PC-3 (cell line): ENCODE results near the gene EVC. TPM values are rescaled to one million over a fixed set of nuclear protein-coding genes. Genes with fewer than 3 reads are reported as not detected.

Source experiments
- ATAC-seq: fragments of 200-7000 bp; cut with Tn5 transposase; 2 replicates; pipeline ENCODE4 v1.9.1; 2020; ENCODE audit warnings: mild to moderate bottlenecking, moderate library complexity
- BruUV-seq: library from RNA; stranded (reverse); fragments of 400-500 nt; replicated peaks from 2 replicates; lab custom pipeline; 2021; lab: Mats Ljungman, UMichigan
- CTCF ChIA-PET: fragments of 300-600 bp; sonication (Branson Sonifier 250); formaldehyde crosslinking; loops from one replicate; lab custom pipeline; 2022; ENCODE audit warnings: antibody characterized with exemption; lab: Charles Lee
- POLR2A ChIA-PET: fragments of 300-600 bp; sonication (Branson Sonifier 250); formaldehyde crosslinking; loops from one replicate; lab custom pipeline; 2022; ENCODE audit warnings: antibody characterized with exemption; ENCODE audit not compliant: unreplicated experiment; lab: Charles Lee
- DNase-seq: peaks from one replicate; pipeline ENCODE4 v3.0.0-alpha.2; 2015
- H2AFZ ChIP-seq: fragments of 300-600 bp; sonication (generic); 2 replicates; pipeline ENCODE4 v1.6.0; 2016; ENCODE audit warnings: antibody characterized with exemption, low read length
- H3F3A ChIP-seq: fragments of 300-600 bp; sonication (generic); one replicate; pipeline ENCODE4 v1.6.0; 2017; ENCODE audit warnings: antibody characterized with exemption, low read length, control low read depth, mild to moderate bottlenecking; ENCODE audit not compliant: unreplicated experiment
- H3K27ac ChIP-seq: fragments of 300-600 bp; sonication (generic); 2 replicates; pipeline ENCODE4 v1.5.1; 2016; ENCODE audit warnings: mild to moderate bottlenecking, low read length
- H3K27me3 ChIP-seq: fragments of 300-600 bp; sonication (generic); 2 replicates; pipeline ENCODE4 v1.6.1; 2016; ENCODE audit warnings: low read length, mixed read lengths
- H3K36me3 ChIP-seq: fragments of 300-600 bp; sonication (generic); 2 replicates; pipeline ENCODE4 v1.6.1; 2016; ENCODE audit warnings: low read depth, mixed run types, low read length, mixed read lengths
- H3K4me1 ChIP-seq: fragments of 300-600 bp; sonication (generic); 2 replicates; pipeline ENCODE4 v1.5.1; 2016; ENCODE audit warnings: low read length; ENCODE audit not compliant: insufficient read depth
- H3K4me2 ChIP-seq: fragments of 300-600 bp; sonication (generic); 2 replicates; pipeline ENCODE4 v1.6.0; 2016; ENCODE audit warnings: low read length
- H3K4me3 ChIP-seq: fragments of 300-600 bp; sonication (generic); 2 replicates; pipeline ENCODE4 v1.5.1; 2016; ENCODE audit warnings: mild to moderate bottlenecking, low read length, mixed read lengths
- H3K79me2 ChIP-seq: fragments of 300-600 bp; sonication (generic); 2 replicates; pipeline ENCODE4 v1.6.1; 2017; ENCODE audit warnings: low read length, mixed read lengths
- H3K9ac ChIP-seq: fragments of 300-600 bp; sonication (generic); 2 replicates; pipeline ENCODE4 v1.6.0; 2016; ENCODE audit warnings: mild to moderate bottlenecking, low read length
- H3K9me2 ChIP-seq: fragments of 300-600 bp; sonication (generic); replicated peaks from 2 replicates; pipeline ENCODE4 v1.6.1; 2016; ENCODE audit warnings: mixed run types, low read length, mixed read lengths
- H3K9me3 ChIP-seq: fragments of 300-600 bp; sonication (generic); 2 replicates; pipeline ENCODE4 v1.6.1; 2016; ENCODE audit warnings: low read length, mixed read lengths
- H4K20me1 ChIP-seq: fragments of 300-600 bp; sonication (generic); 2 replicates; pipeline ENCODE4 v1.6.1; 2016; ENCODE audit warnings: low read length, mixed read lengths
- CTCF ChIP-seq: fragments of 300-600 bp; sonication (generic); conservative IDR thresholded peaks from 2 replicates; pipeline ENCODE4 v1.5.1; 2017; ENCODE audit warnings: antibody characterized with exemption, low read depth, mild to moderate bottlenecking, low read length
- EZH2 ChIP-seq: fragments of 300-600 bp; sonication (generic); IDR thresholded peaks from one replicate; pipeline ENCODE4 v1.6.1; 2017; ENCODE audit warnings: antibody characterized with exemption, mild to moderate bottlenecking, low read length; ENCODE audit not compliant: unreplicated experiment
- EZH2phosphoT487 ChIP-seq: fragments of 300-600 bp; sonication (generic); IDR thresholded peaks from 2 replicates; pipeline ENCODE4 v1.6.1; 2018; ENCODE audit warnings: mild to moderate bottlenecking, antibody characterized with exemption, low read length, borderline replicate concordance
- intact Hi-C: fragments of 100-400 bp; cut with micrococcal nuclease; formaldehyde crosslinking; loops from 2 replicates; pipeline ENCODE4 v1.9.0; 2023
- total RNA-seq: library from RNA; depleted of rRNA; stranded (reverse); fragments of >200 nt; gene quantifications from 2 replicates; pipeline ENCODE4 v1.2.3, GENCODE V29; 2014

The EVC gene
- total RNA-seq, 1 experiment from 2014 or later = 22.7 TPM

GRCh38 chr4:5664778-5665177, 46.2 kb upstream of the EVC start:
- Histone ChIP-seq H3K27me3 (no peaks in the 10 kb centered on the region), H2AFZ (no peak overlapping the region), H3K9ac (no peak overlapping the region), H3K4me3 (no peak overlapping the region), H3F3A (no peaks in the 10 kb centered on the region), H3K27ac (no peak overlapping the region), H3K4me1 (no peaks in the 10 kb centered on the region), H3K9me3 (no peaks in the 10 kb centered on the region), H3K36me3 (peaks cover 7% of the 10 kb centered on the region; the same call in 1 of the 2 replicates), H4K20me1 (no peaks in the 10 kb centered on the region), H3K4me2 (no peak overlapping the region), H3K9me2 (no peaks in the 10 kb centered on the region), H3K79me2 (no peaks in the 10 kb centered on the region)
- ChIA-PET CTCF (no interaction called here), POLR2A (no interaction called here)
- no TSS peak for BruUV-seq
- TF ChIP-seq CTCF (no peak), EZH2phosphoT487 (no peak), EZH2 (no peak)
- ATAC-seq = no peak
- no peak for DNase-seq
- intact Hi-C loops = no loop called here

DNA sequence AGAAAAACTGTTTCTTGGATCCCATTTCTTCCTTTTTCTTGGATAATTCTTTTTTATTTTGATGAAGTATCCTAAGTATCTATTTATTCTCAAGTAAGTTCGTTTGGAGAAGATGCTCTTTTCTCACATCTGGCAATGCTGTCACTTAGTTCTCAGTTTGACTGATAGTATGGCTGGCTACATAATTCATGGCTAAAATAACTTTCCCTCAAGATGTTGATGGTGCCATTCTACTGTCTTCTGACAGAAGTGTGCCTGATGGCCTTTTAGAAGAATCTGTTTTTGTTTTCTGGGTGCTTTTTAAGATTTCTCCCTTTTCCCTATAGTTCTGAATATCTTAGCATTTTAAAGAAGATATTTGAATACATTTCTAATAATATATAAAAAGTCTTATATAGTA, 44.3 kb upstream of the EVC start:
- Histone ChIP-seq H3K9me3 (no peaks in the 10 kb centered on the region), H3K27ac (no peak overlapping the region), H3F3A (no peaks in the 10 kb centered on the region), H3K79me2 (no peaks in the 10 kb centered on the region), H3K4me2 (no peak overlapping the region), H4K20me1 (no peaks in the 10 kb centered on the region), H3K9ac (no peak overlapping the region), H2AFZ (no peak overlapping the region), H3K9me2 (no peaks in the 10 kb centered on the region), H3K27me3 (no peaks in the 10 kb centered on the region), H3K4me1 (no peaks in the 10 kb centered on the region), H3K4me3 (no peak overlapping the region), H3K36me3 (peaks cover 2% of the 10 kb centered on the region; the same call in 1 of the 2 replicates)
- ATAC-seq = no peak
- CTCF ChIA-PET = no interaction called here
- BruUV-seq = no TSS peak
- no peak for DNase-seq
- intact Hi-C loops = no loop called here
- POLR2A ChIA-PET = no interaction called here
- TF ChIP-seq CTCF (no peak), EZH2phosphoT487 (no peak), EZH2 (no peak)

- H3K27me3 ChIP-seq = no peaks in the 10 kb centered on the region
- no peak overlapping the region for H3K27ac ChIP-seq
- BruUV-seq = no TSS peak
- no peak overlapping the region for H2AFZ ChIP-seq
- no peaks in the 10 kb centered on the region for H3K79me2 ChIP-seq
- no peak overlapping the region for H3K4me2 ChIP-seq
- no peak overlapping the region for H3K4me3 ChIP-seq
- no peaks in the 10 kb centered on the region for H3K36me3 ChIP-seq
- TF ChIP-seq CTCF (no peak), EZH2 (no peak), EZH2phosphoT487 (no peak)
- no peaks in the 10 kb centered on the region for H3F3A ChIP-seq
- H3K9me2 ChIP-seq = no peaks in the 10 kb centered on the region
- ATAC-seq = no peak
- no peak for DNase-seq
- intact Hi-C loops = no loop called here
- CTCF ChIA-PET = no interaction called here
- no peaks in the 10 kb centered on the region for H4K20me1 ChIP-seq
- no peaks in the 10 kb centered on the region for H3K9me3 ChIP-seq
- H3K4me1 ChIP-seq = no peaks in the 10 kb centered on the region; the same call in 1 of the 2 replicates
- no peak overlapping the region for H3K9ac ChIP-seq
- POLR2A ChIA-PET = no interaction called here
Measured at GRCh38 chr4:5676763-5677162, 34.2 kb upstream of the EVC start.
